Liver (tissue), 3 donors: ENCODE measurements around the gene CFAP99.

Experiments used
- FOXA1 ChIP-seq: IDR thresholded peaks from 2 replicates; pipeline ENCODE4 v1.6.1; 2016; ENCODE audit warnings: antibody characterized with exemption
- GABPA ChIP-seq, 2 donors: IDR thresholded peaks in 1 of 2; conservative IDR thresholded peaks in 1 of 2; 2 replicates each; pipeline ENCODE4 v1.6.1; 2016; ENCODE audit warnings: antibody characterized with exemption in 2 of 2, mild to moderate bottlenecking in 1 of 2, moderate library complexity in 1 of 2
- HNF4G ChIP-seq: IDR thresholded peaks from 2 replicates; pipeline ENCODE4 v1.6.1; 2016; ENCODE audit warnings: antibody characterized with exemption
- JUND ChIP-seq, 2 donors: IDR thresholded peaks; 2 replicates each; pipeline ENCODE4 v1.6.1; 2016; ENCODE audit warnings: antibody characterized with exemption in 2 of 2
- RAD21 ChIP-seq, 2 donors: IDR thresholded peaks; 2 replicates each; pipeline ENCODE4 v1.6.1; 2016; ENCODE audit warnings: antibody characterized with exemption in 2 of 2, mild to moderate bottlenecking in 2 of 2
- TAF1 ChIP-seq: conservative IDR thresholded peaks from 2 replicates; pipeline ENCODE4 v1.6.1; 2016; ENCODE audit warnings: antibody characterized with exemption, mild to moderate bottlenecking
- TF ChIP-seq, protein P1 (sequence below): fragments of 150-350 bp; IDR thresholded peaks from 2 replicates; pipeline ENCODE4 v1.5.1; 2017; ENCODE audit warnings: improper control_type of control experiment, low read depth, low read length; ENCODE audit not compliant: missing input control
- TF ChIP-seq, protein P2 (sequence below): IDR thresholded peaks from 2 replicates; pipeline ENCODE4 v1.6.1; 2016; ENCODE audit warnings: antibody characterized with exemption, mild to moderate bottlenecking
- TF ChIP-seq, protein P3 (sequence below): IDR thresholded peaks from 2 replicates; pipeline ENCODE4 v1.6.1; 2016; ENCODE audit warnings: antibody characterized with exemption
- donor health status: healthy.
- donor health status: healthy.

DNA sequence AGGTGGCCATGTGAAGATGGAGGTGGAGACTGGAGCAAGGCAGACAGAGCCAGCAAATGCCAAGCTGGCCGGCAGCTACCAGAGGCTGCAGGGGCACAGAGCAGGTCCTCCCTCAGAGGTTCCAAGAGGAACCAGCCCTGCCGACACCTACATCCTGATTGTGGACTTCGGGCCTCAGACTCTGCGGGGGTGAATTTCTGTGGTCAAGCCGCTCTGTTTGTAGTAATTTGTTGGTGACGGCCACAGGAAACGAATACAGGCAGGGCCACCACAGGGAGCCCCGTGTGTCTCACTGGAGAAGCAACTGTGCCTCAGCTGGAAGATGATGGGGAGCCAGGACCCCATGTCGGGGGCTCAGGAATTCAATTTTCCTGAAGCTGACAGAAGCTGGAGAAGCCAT, 28.6 kb upstream of the CFAP99 start:
- no peak for TF ChIP-seq JUND (IDR thresholded peaks at IDR 0.05)
- TF ChIP-seq TAF1, result no peak
- no peak for TF ChIP-seq RAD21 (IDR thresholded peaks at IDR 0.05)
- TF ChIP-seq, protein P1, sequence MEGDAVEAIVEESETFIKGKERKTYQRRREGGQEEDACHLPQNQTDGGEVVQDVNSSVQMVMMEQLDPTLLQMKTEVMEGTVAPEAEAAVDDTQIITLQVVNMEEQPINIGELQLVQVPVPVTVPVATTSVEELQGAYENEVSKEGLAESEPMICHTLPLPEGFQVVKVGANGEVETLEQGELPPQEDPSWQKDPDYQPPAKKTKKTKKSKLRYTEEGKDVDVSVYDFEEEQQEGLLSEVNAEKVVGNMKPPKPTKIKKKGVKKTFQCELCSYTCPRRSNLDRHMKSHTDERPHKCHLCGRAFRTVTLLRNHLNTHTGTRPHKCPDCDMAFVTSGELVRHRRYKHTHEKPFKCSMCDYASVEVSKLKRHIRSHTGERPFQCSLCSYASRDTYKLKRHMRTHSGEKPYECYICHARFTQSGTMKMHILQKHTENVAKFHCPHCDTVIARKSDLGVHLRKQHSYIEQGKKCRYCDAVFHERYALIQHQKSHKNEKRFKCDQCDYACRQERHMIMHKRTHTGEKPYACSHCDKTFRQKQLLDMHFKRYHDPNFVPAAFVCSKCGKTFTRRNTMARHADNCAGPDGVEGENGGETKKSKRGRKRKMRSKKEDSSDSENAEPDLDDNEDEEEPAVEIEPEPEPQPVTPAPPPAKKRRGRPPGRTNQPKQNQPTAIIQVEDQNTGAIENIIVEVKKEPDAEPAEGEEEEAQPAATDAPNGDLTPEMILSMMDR, result no peak
- TF ChIP-seq HNF4G, result no peak
- TF ChIP-seq, protein P2, sequence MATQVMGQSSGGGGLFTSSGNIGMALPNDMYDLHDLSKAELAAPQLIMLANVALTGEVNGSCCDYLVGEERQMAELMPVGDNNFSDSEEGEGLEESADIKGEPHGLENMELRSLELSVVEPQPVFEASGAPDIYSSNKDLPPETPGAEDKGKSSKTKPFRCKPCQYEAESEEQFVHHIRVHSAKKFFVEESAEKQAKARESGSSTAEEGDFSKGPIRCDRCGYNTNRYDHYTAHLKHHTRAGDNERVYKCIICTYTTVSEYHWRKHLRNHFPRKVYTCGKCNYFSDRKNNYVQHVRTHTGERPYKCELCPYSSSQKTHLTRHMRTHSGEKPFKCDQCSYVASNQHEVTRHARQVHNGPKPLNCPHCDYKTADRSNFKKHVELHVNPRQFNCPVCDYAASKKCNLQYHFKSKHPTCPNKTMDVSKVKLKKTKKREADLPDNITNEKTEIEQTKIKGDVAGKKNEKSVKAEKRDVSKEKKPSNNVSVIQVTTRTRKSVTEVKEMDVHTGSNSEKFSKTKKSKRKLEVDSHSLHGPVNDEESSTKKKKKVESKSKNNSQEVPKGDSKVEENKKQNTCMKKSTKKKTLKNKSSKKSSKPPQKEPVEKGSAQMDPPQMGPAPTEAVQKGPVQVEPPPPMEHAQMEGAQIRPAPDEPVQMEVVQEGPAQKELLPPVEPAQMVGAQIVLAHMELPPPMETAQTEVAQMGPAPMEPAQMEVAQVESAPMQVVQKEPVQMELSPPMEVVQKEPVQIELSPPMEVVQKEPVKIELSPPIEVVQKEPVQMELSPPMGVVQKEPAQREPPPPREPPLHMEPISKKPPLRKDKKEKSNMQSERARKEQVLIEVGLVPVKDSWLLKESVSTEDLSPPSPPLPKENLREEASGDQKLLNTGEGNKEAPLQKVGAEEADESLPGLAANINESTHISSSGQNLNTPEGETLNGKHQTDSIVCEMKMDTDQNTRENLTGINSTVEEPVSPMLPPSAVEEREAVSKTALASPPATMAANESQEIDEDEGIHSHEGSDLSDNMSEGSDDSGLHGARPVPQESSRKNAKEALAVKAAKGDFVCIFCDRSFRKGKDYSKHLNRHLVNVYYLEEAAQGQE, result no peak
- TF ChIP-seq GABPA (IDR thresholded peaks at IDR 0.05 in 1 of 2, conservative IDR thresholded peaks at IDR 0.05 in 1 of 2), result no peak
- TF ChIP-seq FOXA1, result no peak
- TF ChIP-seq, protein P3, sequence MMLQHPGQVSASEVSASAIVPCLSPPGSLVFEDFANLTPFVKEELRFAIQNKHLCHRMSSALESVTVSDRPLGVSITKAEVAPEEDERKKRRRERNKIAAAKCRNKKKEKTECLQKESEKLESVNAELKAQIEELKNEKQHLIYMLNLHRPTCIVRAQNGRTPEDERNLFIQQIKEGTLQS, result no peak
